ENCODE data around the gene KLRC2.

- TF ChIP-seq CTCF (IDR thresholded peaks at IDR 0.05; ENCODE audit: low read depth, low read length) (no peak), EZH2phosphoT487 (IDR thresholded peaks at IDR 0.05; ENCODE audit: low read depth) (no peak)
Observed at GRCh38 chr12:10404798-10405197, 31.0 kb downstream of the KLRC2 start.
